Measurements from ENCODE around the gene EIF2B4. TPM values are rescaled to one million over a fixed set of nuclear protein-coding genes. Genes with fewer than 3 reads are reported as not detected.
A peak's percentile ranks its signal among the peaks of the same experiment; 100 is the strongest.

EIF2B4 gene
- total and polyA plus RNA-seq, 2 of the 13 experiments (the other 11 are each of a cell fraction or from before 2014, with no cell fraction given): 91.5 to 96.4 TPM

DNA sequence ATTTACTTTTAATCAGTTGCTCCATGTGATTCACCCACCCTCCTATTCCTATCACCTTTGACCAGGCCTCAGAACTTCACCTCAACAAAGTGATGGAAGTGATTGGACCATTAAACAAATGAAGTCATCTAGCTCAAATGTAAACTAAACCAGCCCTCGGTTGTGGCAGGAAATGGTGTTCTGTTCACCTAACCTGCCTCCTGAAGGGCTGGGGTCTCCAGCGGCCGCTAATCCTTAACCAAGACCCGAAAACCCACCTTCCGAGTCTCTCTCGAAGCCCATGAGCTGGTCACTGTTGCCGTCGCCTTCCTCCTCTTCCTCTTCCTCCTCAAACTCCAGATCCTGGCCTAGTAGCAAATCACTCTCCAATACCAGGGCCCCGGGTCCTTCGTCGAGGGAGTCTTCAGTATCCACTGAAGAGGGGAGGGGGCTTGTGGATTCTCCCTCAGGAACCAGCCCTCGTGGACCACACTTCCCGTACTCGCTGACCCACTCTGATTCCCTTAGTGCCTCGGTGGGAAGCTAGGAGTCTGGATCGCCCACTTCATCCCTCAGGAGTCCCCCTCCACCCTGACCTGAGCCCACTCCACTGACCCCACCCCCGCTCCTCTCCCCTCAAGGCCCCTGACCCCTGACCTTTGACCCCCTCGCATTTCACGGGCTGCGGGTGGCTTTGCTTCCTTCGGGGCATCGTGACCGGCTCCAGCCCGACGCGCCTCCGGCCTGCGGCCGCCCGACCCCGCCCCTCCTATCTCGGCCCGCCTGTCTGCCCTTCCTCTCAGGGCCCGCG, 9.9 kb upstream of the EIF2B4 start (continued):
- TF ChIP-seq ZNF777 (CRISPR knock-in tag; IDR thresholded peaks at IDR 0.05) (no peak), MYC (CRISPR knock-in tag; IDR thresholded peaks at IDR 0.05; ENCODE audit: borderline replicate concordance) (peak; percentile 44; the same call in 1 of the 2 replicates), TIGD3 (CRISPR knock-in tag; IDR thresholded peaks at IDR 0.05; ENCODE audit: borderline replicate concordance) (no peak), ZBTB7A (CRISPR knock-in tag; IDR thresholded peaks at IDR 0.05) (0 out of 2 replicates have a peak, but pooled peaks have one; percentile 24), ZNF253 (CRISPR knock-in tag; IDR thresholded peaks at IDR 0.05; ENCODE audit: borderline replicate concordance) (peak; percentile 81; the same call in 1 of the 2 replicates), MEF2D (CRISPR knock-in tag; IDR thresholded peaks at IDR 0.05) (0 out of 2 replicates have a peak, but pooled peaks have one; percentile 9), ZNF281 (CRISPR knock-in tag; IDR thresholded peaks at IDR 0.05; ENCODE audit: borderline replicate concordance) (peak; percentile 18; the same call in 1 of the 2 replicates), SRSF4 (IDR thresholded peaks at IDR 0.05; ENCODE audit: low read depth, low read length, poor library complexity, severe bottlenecking) (no peak), ZKSCAN1 (IDR thresholded peaks at IDR 0.05; ENCODE audit: low read length) (no peak), ZFP1 (CRISPR knock-in tag; IDR thresholded peaks at IDR 0.05) (no peak), FOXA3 (CRISPR knock-in tag; IDR thresholded peaks at IDR 0.05) (peak; percentile 28; the same call in 1 of the 2 replicates), ZFX (CRISPR knock-in tag; IDR thresholded peaks at IDR 0.05; ENCODE audit: low read depth) (peak; percentile 43), RXRB (CRISPR knock-in tag; IDR thresholded peaks at IDR 0.05; ENCODE audit: borderline replicate concordance) (0 out of 2 replicates have a peak, but pooled peaks have one; percentile 34), NFIC (IDR thresholded peaks at IDR 0.05; ENCODE audit: low read length) (peak; percentile 44; the same call in 1 of the 2 replicates), NFKBIZ (CRISPR knock-in tag; IDR thresholded peaks at IDR 0.05) (peak; percentile 47; the same call in 1 of the 2 replicates), HMG20B (CRISPR knock-in tag; conservative IDR thresholded peaks at IDR 0.05) (no peak), ZMYM2 (CRISPR knock-in tag; IDR thresholded peaks at IDR 0.05) (0 out of 2 replicates have a peak, but pooled peaks have one; percentile 18), ZNF883 (CRISPR knock-in tag; IDR thresholded peaks at IDR 0.05; ENCODE audit: not compliant biosample characterization) (peak; percentile 13), AKAP8 (CRISPR knock-in tag; IDR thresholded peaks at IDR 0.05) (peak; percentile 93), ZNF597 (CRISPR knock-in tag; IDR thresholded peaks at IDR 0.05) (no peak)
- TF ChIP-seq, protein P1, sequence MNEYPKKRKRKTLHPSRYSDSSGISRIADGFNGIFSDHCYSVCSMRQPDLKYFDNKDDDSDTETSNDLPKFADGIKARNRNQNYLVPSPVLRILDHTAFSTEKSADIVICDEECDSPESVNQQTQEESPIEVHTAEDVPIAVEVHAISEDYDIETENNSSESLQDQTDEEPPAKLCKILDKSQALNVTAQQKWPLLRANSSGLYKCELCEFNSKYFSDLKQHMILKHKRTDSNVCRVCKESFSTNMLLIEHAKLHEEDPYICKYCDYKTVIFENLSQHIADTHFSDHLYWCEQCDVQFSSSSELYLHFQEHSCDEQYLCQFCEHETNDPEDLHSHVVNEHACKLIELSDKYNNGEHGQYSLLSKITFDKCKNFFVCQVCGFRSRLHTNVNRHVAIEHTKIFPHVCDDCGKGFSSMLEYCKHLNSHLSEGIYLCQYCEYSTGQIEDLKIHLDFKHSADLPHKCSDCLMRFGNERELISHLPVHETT (CRISPR knock-in tag; conservative IDR thresholded peaks at IDR 0.05): no peak
- TF ChIP-seq, protein P2, sequence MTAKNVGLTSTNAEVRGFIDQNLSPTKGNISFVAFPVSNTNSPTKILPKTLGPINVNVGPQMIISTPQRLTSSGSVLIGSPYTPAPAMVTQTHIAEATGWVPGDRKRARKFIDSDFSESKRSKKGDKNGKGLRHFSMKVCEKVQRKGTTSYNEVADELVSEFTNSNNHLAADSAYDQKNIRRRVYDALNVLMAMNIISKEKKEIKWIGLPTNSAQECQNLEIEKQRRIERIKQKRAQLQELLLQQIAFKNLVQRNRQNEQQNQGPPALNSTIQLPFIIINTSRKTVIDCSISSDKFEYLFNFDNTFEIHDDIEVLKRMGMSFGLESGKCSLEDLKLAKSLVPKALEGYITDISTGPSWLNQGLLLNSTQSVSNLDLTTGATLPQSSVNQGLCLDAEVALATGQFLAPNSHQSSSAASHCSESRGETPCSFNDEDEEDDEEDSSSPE (CRISPR knock-in tag; IDR thresholded peaks at IDR 0.05): 0 out of 2 replicates have a peak, but pooled peaks have one; percentile 25
